Central memory CD8-positive, alpha-beta T cell (primary cell): ENCODE results near the gene MRAP.

Experiments
- ATAC-seq: fragments of 150-1000 bp; cut with Tn5 transposase; replicated peaks from 2 replicates; pipeline ENCODE4 v1.10.0; 2022; ENCODE audit warnings: mild to moderate bottlenecking, moderate FRiP score, moderate number of reproducible peaks; ENCODE audit not compliant: poor library complexity, severe bottlenecking; ENCODE audit errors: extremely low read depth
- DNase-seq, 2 donors: peaks; one replicate each; pipeline ENCODE4 v3.0.0; 2021; ENCODE audit warnings: low spot score in 2 of 2
- H3K27ac Mint-ChIP-seq: one replicate; pipeline ENCODE4 v1.8.0; 2022; ENCODE audit warnings: low read depth, mild to moderate bottlenecking, moderate library complexity, mixed read lengths
- H3K27me3 Mint-ChIP-seq: one replicate; pipeline ENCODE4 v1.8.0; 2022; ENCODE audit warnings: mixed read lengths
- H3K36me3 Mint-ChIP-seq: one replicate; pipeline ENCODE4 v1.8.0; 2022; ENCODE audit warnings: mild to moderate bottlenecking, moderate library complexity, mixed read lengths; ENCODE audit not compliant: insufficient read depth
- H3K4me1 Mint-ChIP-seq: one replicate; pipeline ENCODE4 v1.8.0; 2022; ENCODE audit warnings: mixed read lengths
- H3K4me3 Mint-ChIP-seq: one replicate; pipeline ENCODE4 v1.8.0; 2022; ENCODE audit warnings: mild to moderate bottlenecking, moderate library complexity, mixed read lengths
- H3K9me3 Mint-ChIP-seq: one replicate; pipeline ENCODE4 v1.8.0; 2022; ENCODE audit warnings: mixed read lengths

The MRAP gene

GRCh38 chr21:32316361-32317215 lies 17.9 kb downstream of the MRAP start:
- ATAC-seq (no peak), DNase-seq (no peak)
- H3K4me3 Mint-ChIP-seq, result no peak overlapping the region
- H3K9me3 Mint-ChIP-seq, result no peaks in the 10 kb centered on the region
- no peak overlapping the region for H3K27ac Mint-ChIP-seq
- peaks cover 31% of the 10 kb centered on the region for H3K36me3 Mint-ChIP-seq
- H3K4me1 Mint-ChIP-seq, result no peaks in the 10 kb centered on the region
- no peaks in the 10 kb centered on the region for H3K27me3 Mint-ChIP-seq

- DNase-seq (no peak), ATAC-seq (no peak)
- Mint-ChIP-seq H3K4me3 (no peak overlapping the region), H3K4me1 (no peaks in the 10 kb centered on the region), H3K36me3 (peaks cover 38% of the 10 kb centered on the region), H3K9me3 (no peaks in the 10 kb centered on the region), H3K27me3 (no peaks in the 10 kb centered on the region), H3K27ac (no peak overlapping the region)
These were observed 19.1 kb downstream of the MRAP start for GRCh38 chr21:32317726-32318125.

- Mint-ChIP-seq H3K4me3 (no peak overlapping the region), H3K36me3 (peaks cover 38% of the 10 kb centered on the region), H3K4me1 (no peaks in the 10 kb centered on the region), H3K9me3 (no peaks in the 10 kb centered on the region), H3K27ac (no peak overlapping the region), H3K27me3 (no peaks in the 10 kb centered on the region)
- ATAC-seq, result no peak
- DNase-seq, result no peak
These were observed 20.4 kb downstream of the MRAP start for GRCh38 chr21:32319012-32319411.

- no peaks in the 10 kb centered on the region for H3K27me3 Mint-ChIP-seq
- no peak overlapping the region for H3K4me3 Mint-ChIP-seq
- ATAC-seq (no peak), DNase-seq (no peak)
- H3K4me1 Mint-ChIP-seq, result no peaks in the 10 kb centered on the region
- H3K9me3 Mint-ChIP-seq, result no peaks in the 10 kb centered on the region
- no peak overlapping the region for H3K27ac Mint-ChIP-seq
- peaks cover 35% of the 10 kb centered on the region for H3K36me3 Mint-ChIP-seq
These were observed 21.4 kb downstream of the MRAP start for GRCh38 chr21:32320059-32320458.

DNA sequence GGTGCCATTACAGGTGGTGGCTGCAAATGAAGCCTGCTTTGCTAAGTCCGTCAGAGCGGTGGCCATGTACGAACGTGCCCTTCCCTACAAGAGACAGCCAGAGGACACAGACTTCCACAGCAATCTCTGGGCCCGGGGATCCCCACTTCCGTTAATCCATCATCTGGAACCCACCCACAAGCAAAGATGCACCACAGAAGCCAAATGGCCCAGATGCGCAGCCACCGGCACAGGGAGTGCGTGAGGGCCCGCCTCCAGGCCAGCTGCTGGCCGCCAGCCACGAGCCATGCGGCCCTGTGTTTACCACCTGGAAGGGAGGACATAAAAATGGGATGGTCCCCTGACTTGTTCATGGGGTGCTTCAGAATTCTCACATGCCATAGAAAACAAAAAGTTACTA lies 22.1 kb downstream of the MRAP start:
- H3K27me3 Mint-ChIP-seq, result no peaks in the 10 kb centered on the region
- H3K27ac Mint-ChIP-seq, result no peak overlapping the region
- peaks cover 33% of the 10 kb centered on the region for H3K36me3 Mint-ChIP-seq
- ATAC-seq (no peak), DNase-seq (no peak)
- no peaks in the 10 kb centered on the region for H3K9me3 Mint-ChIP-seq
- no peak overlapping the region for H3K4me3 Mint-ChIP-seq
- H3K4me1 Mint-ChIP-seq, result no peaks in the 10 kb centered on the region

DNA sequence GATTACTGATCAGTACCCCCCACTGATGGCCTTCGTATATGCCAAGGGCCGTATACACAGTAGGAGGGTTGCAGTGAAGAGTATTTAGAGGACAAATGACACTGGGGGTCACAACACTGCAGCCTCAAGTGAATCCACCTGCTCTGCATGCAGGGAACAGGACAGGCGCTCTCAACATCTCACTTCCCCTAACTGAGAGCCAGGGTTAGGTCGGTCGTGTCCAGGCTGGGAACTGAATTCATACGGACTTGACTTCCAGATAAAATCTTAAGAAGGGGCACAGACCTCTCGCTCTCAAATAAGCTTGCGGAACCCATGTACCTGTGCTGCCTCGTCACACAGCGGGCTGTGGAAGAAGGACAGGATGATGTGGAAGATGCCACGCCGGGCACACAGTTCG lies 22.8 kb downstream of the MRAP start:
- no peak for DNase-seq
- H3K9me3 Mint-ChIP-seq, result no peaks in the 10 kb centered on the region
- no peaks in the 10 kb centered on the region for H3K27me3 Mint-ChIP-seq
- ATAC-seq, result no peak
- no peaks in the 10 kb centered on the region for H3K4me1 Mint-ChIP-seq
- H3K36me3 Mint-ChIP-seq, result peaks cover 35% of the 10 kb centered on the region
- no peak overlapping the region for H3K4me3 Mint-ChIP-seq
- H3K27ac Mint-ChIP-seq, result no peak overlapping the region

DNA sequence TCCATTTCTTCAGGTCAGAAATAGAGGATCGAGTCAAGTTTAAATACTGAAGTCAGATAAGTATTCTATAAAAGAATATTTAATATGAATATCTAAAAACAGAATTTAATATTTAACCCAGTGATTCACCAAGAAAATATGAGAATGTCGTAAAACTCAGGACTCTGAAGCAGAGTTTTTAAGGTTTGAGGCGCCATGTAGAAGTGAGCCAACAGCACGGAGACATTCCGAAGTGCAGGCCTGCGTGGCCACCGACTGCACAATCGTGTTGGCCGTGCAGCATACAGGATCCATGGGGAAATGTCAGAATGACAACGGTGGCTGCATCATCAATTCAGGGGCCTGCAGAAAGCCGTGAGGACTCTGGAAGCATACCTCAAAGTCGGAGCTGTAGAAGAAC lies 23.4 kb downstream of the MRAP start:
- H3K27me3 Mint-ChIP-seq, result no peaks in the 10 kb centered on the region
- no peaks in the 10 kb centered on the region for H3K9me3 Mint-ChIP-seq
- peaks cover 39% of the 10 kb centered on the region for H3K36me3 Mint-ChIP-seq
- ATAC-seq (no peak), DNase-seq (no peak)
- no peak overlapping the region for H3K4me3 Mint-ChIP-seq
- no peak overlapping the region for H3K27ac Mint-ChIP-seq
- no peaks in the 10 kb centered on the region for H3K4me1 Mint-ChIP-seq

DNA sequence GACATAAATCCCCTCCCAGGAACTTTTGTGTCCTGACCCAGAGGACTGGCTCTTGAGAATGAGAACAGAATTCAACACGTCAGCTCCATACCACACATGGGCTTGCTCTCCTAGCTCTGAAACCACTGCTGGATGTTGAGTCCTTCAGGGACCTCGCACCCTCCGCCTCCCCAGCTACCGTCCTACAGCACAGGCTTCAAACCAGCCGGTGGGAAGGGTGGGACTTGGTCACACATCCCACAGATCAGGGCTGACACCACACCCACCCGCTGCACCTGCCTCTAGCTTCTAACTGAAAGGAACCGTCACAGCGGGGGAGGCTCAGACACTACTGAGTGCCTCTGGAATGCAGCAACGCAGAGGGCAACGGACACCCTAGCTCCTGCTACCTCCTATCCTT lies 24.0 kb downstream of the MRAP start:
- Mint-ChIP-seq H3K9me3 (no peaks in the 10 kb centered on the region), H3K36me3 (peaks cover 38% of the 10 kb centered on the region), H3K4me1 (no peaks in the 10 kb centered on the region), H3K27me3 (no peaks in the 10 kb centered on the region), H3K27ac (no peak overlapping the region), H3K4me3 (no peak overlapping the region)
- DNase-seq (no peak), ATAC-seq (no peak)

DNA sequence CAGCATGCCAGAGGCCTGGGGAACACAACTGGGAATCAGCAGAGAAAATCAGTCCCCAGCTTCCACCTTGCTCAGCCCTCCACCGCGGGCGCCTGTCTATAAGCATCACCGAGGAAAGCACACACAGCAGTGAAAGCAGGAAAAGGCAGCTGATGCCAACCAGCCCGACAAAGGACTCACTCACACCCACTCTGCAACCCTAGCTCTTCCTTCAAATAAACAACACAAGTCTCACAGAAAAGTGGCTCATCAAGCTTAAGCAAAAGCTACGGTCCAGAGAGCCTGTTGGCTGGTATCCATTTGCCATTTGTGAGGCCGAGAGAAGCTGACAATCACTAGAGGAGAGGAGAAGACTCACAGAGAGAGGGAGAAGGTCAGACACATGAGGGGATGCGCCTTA lies 27.1 kb downstream of the MRAP start:
- H3K36me3 Mint-ChIP-seq, result peaks cover 43% of the 10 kb centered on the region
- no peaks in the 10 kb centered on the region for H3K27me3 Mint-ChIP-seq
- DNase-seq (no peak), ATAC-seq (no peak)
- no peaks in the 10 kb centered on the region for H3K9me3 Mint-ChIP-seq
- no peak overlapping the region for H3K27ac Mint-ChIP-seq
- H3K4me3 Mint-ChIP-seq, result no peak overlapping the region
- H3K4me1 Mint-ChIP-seq, result no peaks in the 10 kb centered on the region

DNA sequence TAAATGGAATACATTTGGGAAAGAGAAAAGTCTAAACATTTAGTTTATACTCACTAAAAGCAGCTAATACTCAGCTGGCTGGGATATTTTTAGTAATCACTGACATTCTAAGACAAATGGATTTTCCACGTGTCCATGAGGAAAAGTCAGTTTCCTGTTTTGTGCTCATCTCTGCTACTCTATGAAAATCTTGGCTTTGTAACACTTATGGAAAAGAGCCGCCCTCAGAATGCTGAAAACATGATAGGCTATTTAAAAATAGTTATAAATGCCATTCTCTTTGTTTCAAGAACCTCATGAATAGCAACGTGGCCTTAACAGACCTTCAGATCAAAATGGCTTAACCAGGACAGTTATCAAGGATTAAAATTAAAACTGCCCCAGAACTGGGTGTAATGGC lies 29.9 kb downstream of the MRAP start:
- H3K36me3 Mint-ChIP-seq, result peaks cover 43% of the 10 kb centered on the region
- H3K27me3 Mint-ChIP-seq, result no peaks in the 10 kb centered on the region
- H3K4me1 Mint-ChIP-seq, result no peaks in the 10 kb centered on the region
- no peak overlapping the region for H3K27ac Mint-ChIP-seq
- no peak overlapping the region for H3K4me3 Mint-ChIP-seq
- no peak for ATAC-seq
- no peak for DNase-seq
- H3K9me3 Mint-ChIP-seq, result no peaks in the 10 kb centered on the region

DNA sequence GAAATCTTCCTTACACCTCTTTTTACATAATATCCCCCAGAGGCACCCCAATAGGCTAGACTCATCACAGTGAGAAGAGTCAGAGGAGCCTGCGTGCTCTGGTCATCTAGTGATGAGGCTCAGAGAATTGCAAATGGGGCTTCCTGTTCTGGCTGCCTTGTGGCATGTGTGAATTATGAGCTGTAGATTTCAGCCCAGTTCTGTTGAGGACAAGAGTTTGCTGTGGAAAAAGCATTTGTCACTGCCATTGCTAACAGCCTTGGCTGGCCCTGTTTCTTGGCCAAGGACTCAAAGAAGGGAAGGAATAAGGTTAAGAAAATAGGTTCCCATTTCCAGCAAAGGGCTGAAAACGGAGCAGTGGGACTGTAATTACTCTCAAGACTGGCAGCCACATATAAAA lies 30.7 kb downstream of the MRAP start:
- ATAC-seq, result no peak
- no peaks in the 10 kb centered on the region for H3K27me3 Mint-ChIP-seq
- no peak for DNase-seq
- no peak overlapping the region for H3K4me3 Mint-ChIP-seq
- no peaks in the 10 kb centered on the region for H3K9me3 Mint-ChIP-seq
- H3K36me3 Mint-ChIP-seq, result peaks cover 39% of the 10 kb centered on the region
- H3K27ac Mint-ChIP-seq, result no peak overlapping the region
- no peaks in the 10 kb centered on the region for H3K4me1 Mint-ChIP-seq

DNA sequence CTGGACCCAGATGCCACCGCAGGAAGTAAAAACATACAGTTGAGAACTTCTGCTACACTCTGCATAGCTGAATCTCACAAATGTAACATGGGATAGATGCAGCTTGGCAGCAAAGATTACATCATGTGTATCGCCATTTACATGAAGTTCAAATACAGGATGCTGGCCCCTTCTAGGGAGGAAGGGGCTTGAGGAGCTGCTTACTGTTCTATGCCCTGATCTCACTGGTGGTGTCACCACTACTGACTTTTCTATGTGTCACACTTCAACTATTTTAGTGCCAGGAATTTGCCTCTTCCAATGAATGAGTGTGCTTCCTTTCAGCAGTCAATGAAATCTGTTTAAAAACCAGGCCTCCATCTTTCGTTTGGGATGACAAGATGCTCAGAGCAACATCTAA lies 31.1 kb downstream of the MRAP start:
- Mint-ChIP-seq H3K4me3 (no peak overlapping the region), H3K27ac (no peak overlapping the region), H3K9me3 (no peaks in the 10 kb centered on the region), H3K27me3 (no peaks in the 10 kb centered on the region), H3K4me1 (no peaks in the 10 kb centered on the region), H3K36me3 (peaks cover 36% of the 10 kb centered on the region)
- DNase-seq, result no peak
- no peak for ATAC-seq

DNA sequence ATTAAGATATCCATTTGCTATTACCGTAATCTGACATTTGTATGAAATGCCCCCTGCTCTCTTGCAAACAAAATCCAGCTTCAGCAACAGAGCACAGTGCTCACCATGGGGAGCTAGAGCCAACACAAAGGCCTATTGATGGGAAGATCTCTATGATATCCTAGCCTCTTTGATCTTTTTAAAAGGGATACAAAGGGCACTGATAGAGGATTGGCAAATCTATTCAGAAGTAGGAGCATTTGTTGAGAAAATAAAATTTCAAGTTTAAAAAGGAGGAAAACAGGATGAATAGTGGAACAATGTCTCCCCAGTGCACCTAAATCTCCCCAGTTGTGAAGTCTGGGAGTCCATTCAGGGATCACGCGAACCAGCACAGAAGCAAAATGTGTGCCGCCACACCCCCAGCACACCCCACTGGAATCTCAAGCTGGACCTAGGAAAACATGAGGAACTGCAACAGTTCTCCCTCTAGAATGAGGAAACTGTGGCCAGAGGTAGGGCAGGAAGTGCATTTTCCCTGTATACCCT lies 32.2 kb downstream of the MRAP start:
- Mint-ChIP-seq H3K4me1 (no peaks in the 10 kb centered on the region), H3K36me3 (peaks cover 41% of the 10 kb centered on the region), H3K4me3 (no peak overlapping the region), H3K9me3 (no peaks in the 10 kb centered on the region), H3K27ac (no peak overlapping the region), H3K27me3 (no peaks in the 10 kb centered on the region)
- ATAC-seq (no peak), DNase-seq (no peak)
